SU-DHL-6 (cell line): ENCODE measurements around the gene RNF32.

Experiments used
- EZH2phosphoT487 ChIP-seq: fragments of 200-600 bp; sonication (generic), shearing (Covaris generic); conservative IDR thresholded peaks from 2 replicates; pipeline ENCODE4 v1.6.1; 2018; ENCODE audit warnings: mild to moderate bottlenecking, antibody characterized with exemption, low read length, moderate library complexity, mixed read lengths
- TF ChIP-seq, protein P1 (sequence below): fragments of 200-600 bp; sonication (generic); IDR thresholded peaks from one replicate; pipeline ENCODE4 v1.5.1; 2017; ENCODE audit warnings: antibody characterized with exemption, mild to moderate bottlenecking, low read length, moderate library complexity; ENCODE audit not compliant: insufficient read depth, poor library complexity, severe bottlenecking

- TF ChIP-seq EZH2phosphoT487, result no peak
- TF ChIP-seq, protein P1, sequence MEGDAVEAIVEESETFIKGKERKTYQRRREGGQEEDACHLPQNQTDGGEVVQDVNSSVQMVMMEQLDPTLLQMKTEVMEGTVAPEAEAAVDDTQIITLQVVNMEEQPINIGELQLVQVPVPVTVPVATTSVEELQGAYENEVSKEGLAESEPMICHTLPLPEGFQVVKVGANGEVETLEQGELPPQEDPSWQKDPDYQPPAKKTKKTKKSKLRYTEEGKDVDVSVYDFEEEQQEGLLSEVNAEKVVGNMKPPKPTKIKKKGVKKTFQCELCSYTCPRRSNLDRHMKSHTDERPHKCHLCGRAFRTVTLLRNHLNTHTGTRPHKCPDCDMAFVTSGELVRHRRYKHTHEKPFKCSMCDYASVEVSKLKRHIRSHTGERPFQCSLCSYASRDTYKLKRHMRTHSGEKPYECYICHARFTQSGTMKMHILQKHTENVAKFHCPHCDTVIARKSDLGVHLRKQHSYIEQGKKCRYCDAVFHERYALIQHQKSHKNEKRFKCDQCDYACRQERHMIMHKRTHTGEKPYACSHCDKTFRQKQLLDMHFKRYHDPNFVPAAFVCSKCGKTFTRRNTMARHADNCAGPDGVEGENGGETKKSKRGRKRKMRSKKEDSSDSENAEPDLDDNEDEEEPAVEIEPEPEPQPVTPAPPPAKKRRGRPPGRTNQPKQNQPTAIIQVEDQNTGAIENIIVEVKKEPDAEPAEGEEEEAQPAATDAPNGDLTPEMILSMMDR, result no peak
These were observed 14.1 kb downstream of the RNF32 start for GRCh38 chr7:156654511-156655234.
